Colon (tissue), 2 donors: ENCODE measurements around the gene C3orf70.

Experiments used
- FAIRE-seq: peaks from 2 replicates; lab custom pipeline; 2012; peaks lifted over from hg19 to GRCh38; lab: Jason Lieb, UNC
- donor health status: control.
- donor health status: control.

C3orf70 gene

DNA sequence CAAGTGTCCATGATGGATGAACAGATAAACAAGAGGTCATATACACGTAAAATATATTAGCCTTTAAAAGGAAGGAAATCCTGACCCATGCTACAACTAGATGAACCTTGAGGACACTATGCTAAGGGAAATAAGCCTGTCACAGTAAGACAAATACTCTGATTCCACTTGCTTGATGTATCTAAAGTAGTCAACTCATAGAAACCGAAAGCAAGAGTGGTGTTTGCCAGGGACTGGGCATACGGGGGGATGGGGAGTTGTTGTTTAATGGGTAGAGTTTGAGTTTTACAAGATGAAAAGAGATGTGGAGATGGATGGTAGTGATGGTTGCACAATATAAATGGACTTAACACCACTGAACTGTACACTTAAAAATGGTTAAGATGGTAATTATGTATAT lies 65.4 kb downstream of the C3orf70 start:
- FAIRE-seq, result no peak

DNA sequence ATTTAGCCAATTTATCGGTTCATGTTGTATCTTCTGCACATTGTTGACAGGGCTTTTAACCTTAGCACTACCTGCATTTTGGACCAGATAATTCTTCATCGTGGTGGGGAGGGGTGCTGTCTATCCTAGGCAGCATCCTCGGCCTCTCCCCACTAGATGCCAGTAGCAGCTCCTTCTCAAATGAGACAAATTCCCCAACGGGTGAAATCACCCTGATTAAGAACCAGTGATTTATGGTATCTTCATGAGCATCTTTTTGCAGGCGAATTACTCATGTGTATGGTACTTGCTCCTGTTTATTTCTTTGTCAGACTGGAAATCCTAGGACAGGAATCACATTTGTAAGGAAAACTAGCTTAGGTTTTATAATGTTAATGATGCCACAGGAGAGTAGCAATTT lies 68.0 kb downstream of the C3orf70 start:
- FAIRE-seq, result no peak

DNA sequence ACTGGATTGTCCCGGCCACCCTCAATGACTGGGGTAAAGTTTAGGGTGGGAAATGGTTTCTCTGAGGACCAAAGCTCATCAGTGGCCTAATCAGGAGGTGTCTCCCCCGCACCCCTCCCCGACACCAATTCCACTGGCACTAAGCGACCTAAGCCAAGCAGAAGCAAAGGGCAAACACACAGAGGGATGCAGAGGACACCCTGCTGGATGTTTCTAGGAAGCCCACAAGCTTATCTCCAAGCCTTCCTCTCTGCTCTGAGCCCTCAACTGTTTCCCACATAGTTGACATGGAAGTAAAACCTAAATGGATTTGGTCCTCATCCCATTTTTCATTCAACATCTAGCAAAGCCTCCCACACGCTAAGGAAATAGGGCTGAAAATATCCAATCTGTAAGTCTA lies 68.5 kb downstream of the C3orf70 start:
- FAIRE-seq, result no peak

DNA sequence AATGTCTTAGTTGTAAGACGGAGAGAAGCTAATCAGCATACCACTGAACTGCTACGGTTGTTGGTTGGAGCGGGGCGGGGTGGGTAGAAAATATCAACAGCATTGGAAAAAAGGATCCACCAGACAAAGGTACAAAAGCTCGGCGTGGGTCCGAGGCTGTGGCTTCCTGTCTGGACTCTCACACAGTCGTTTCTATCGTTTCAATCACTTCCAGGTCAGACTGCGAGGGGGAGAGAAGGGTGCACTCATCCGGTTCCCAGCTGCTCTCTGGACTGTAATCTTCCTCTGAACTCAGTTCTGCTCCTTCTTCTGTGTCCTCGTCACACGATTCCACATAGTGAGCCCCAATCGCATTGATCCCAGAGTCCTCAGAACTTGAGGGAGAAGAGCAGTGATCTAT lies 70.0 kb downstream of the C3orf70 start:
- no peak for FAIRE-seq

GRCh38 chr3:185082149-185082548 lies 70.7 kb downstream of the C3orf70 start:
- no peak for FAIRE-seq

- no peak for FAIRE-seq
These were observed 71.3 kb downstream of the C3orf70 start for GRCh38 chr3:185081521-185081920.

DNA sequence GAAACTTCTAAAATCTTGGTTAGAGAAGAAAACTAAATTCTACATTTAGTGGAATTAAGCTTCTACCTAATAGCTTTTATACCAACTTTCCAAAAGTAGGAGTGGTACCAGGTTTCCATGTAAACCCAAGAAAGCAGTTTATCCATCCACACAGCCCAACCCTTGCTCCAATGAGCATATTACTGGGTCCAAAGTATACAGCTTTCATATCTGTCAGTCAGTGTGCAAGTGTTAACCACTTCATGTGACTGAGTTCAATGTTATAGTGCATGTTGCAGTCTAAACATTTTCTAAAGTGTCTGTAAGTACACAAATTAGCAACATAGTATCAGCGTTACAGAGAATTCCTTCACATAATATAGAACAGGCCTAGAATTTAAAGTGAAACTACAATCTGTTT lies 73.2 kb downstream of the C3orf70 start:
- no peak for FAIRE-seq

DNA sequence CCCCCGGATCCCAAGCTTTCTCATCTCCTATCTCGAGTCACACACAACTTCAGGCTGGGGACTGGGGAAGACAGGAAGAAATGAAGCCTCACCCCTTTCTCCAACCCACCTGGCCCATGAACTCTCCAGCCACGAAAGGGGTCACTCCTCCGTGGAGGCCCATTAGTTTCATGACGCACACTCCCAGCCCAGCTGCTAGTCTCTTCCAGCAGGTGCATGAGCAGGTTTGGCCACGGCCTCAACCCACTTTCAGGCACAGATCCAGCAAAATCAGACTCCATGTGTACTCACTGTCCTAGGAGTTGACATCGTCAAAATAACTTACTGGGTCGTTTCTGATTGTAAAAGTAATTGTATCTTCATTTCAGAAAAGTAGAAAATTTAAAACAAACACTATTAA lies 76.6 kb downstream of the C3orf70 start:
- FAIRE-seq, result no peak

DNA sequence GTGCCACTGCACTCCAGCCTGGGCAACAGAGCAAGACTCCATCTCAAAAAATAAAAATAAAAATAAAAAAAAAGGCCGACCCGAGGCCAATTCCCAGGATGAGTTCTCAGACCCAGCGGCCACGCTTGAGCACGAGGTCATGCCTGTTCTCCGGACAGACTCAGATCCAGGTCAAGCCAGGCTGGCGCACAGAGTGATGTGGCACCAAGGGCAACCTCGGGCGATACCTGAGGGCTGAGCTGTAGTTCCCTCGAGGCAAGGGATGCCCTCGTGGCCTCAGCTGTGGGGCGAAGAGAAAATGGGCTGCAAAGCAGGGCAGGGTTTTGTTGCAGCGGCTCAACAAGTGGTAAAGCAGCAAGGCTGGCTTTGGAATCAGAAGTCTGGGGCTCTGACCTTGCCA lies 77.3 kb downstream of the C3orf70 start:
- no peak for FAIRE-seq

- no peak for FAIRE-seq
These were observed 81.5 kb downstream of the C3orf70 start for GRCh38 chr3:185071287-185071800.

GRCh38 chr3:185070491-185071286 lies 82.2 kb downstream of the C3orf70 start:
- no peak for FAIRE-seq

DNA sequence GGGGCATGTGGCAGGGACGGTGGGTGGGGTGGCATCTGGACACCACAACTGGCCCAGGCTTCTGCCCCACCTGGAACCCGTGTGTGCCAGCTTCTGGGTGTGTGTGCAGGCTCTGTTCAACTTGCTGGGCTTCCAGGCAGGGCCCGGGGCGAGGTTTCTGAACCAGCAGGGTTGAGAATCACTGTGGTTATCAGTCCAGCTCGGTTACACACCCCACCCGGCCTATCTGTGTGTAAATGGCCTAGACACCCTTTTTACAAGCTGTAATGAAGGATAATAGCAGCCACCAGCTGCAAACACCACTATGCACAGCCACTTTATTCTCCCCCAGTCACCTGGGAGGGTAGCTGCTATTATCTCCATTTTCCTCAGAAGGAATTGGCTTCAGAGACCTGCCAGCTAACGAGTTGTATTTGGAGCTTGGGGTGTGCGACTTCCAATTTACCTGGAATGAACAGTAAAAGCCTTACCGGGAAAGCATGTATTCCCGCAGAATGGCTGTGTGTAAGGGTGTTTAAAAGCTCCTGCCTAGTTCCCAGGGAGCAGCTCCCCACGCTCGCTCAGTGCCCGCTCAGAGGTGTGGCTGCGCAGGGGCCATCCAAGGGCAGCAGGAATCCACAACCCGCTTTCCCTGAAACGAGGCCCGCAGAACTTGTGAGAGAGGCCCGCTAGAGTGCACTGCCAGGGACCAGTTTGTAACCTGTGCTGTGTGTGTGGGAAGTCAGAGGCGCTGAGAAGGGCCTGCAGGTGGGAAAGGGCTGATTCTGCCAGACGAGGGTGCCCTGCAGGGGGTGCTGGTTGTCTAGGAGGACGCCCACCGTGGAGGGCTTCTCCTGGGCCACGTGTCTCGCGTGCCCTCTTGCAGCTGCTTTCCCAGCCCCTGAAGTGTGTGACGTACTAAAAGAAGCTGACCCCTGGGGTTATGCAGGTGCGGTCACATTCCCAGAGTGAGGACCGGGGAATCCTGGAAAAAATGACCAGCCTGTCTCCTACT lies 83.5 kb downstream of the C3orf70 start:
- FAIRE-seq, result no peak

DNA sequence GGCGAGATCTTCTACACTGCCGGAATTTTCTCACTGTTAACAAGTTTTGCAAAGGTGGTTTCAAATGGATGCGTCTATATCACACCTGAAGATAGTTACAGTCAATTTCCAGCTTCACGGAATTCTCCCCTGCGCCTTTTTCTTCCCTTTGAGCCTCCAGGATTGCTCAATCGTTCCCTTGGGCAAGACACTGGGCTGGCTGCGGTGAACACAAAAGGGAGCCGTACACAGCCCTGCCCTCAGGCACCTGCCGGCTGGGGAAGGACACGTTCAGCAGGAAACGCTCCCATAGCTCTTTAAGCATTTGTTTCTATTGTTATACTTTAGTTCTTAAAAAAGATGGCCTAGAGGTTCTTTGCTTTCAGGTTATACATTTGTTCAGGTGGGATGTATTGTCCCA lies 85.7 kb downstream of the C3orf70 start:
- no peak for FAIRE-seq

GRCh38 chr3:185066251-185066650 lies 86.6 kb downstream of the C3orf70 start:
- FAIRE-seq, result no peak

DNA sequence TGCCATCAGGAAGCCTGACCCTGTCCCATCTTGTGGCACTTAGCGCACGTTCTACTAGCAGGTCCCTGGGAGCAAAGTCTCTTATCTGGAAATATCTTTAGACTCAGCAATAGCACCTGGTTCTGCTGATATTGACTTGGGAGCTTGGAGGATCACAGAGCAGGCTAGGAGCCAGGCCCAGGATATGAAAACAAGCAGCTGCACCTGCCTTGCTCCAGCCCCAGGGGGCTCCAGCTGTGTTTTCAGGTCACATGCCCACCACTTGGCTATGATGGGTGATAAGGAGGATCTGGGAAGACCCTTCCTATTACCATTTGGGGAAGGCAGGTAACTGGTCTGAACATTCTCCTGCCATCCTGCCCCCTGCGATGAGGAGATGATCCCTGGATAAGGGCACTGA lies 87.8 kb downstream of the C3orf70 start:
- FAIRE-seq, result no peak

DNA sequence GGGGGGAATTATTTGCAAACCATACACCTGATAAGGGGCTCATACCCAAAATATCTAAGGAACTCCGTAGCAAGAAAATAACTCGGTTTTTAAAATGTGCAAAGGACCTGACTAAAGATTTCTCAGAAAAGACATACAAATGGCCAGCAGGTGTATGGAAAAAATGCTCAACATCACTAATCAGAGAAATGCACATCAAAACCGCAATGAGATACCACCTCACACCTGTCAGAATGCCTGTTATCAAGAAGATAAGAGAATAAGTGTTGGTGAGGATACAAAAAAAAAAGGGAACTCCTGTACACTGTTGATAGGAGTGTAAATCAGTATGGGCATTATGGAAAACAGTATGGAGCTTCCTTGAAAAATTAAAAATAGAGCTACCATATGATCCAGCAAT lies 89.4 kb downstream of the C3orf70 start:
- no peak for FAIRE-seq

DNA sequence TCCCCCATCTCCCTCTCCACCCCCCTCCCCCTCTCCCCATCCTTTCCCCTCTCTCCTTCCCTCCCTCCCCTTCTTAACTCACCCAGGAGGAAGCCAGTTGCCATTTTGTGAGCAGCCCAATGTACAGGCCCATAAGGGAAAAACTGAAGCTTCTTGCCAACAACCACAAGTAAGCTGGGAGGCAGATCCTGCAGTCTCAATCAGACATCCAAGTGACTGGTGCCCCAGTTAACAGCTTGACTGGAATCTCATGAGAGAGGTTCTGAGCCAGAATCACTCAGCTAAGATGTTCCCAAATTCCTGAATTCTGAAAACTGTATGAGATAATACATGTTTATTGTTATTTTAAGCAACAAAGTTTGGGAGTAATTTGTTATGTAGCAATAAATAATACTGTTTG lies 90.7 kb downstream of the C3orf70 start:
- FAIRE-seq, result no peak

GRCh38 chr3:185060655-185061054 lies 92.2 kb downstream of the C3orf70 start:
- FAIRE-seq, result no peak

DNA sequence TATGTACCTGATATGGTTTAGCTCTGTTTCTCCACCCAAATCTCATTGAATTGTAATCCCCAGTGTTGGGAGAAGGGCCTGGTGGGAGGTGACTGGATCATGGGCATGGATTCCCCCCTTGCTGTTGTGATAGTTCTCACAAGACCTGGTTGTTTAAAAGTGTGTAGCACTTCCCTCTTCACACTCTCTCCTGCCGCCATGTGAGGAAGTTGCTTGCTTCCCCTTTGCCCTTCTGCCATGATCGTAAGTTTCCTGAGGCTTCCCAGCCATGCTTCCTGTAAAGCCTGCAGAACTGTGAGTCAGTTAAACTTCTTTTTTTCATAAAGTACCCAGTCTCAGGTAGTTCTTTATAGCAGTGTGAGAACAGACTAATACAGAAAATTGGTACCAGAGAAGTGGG lies 93.1 kb downstream of the C3orf70 start:
- FAIRE-seq, result no peak

- FAIRE-seq, result no peak
These were observed 94.1 kb downstream of the C3orf70 start for GRCh38 chr3:185058796-185059195.

DNA sequence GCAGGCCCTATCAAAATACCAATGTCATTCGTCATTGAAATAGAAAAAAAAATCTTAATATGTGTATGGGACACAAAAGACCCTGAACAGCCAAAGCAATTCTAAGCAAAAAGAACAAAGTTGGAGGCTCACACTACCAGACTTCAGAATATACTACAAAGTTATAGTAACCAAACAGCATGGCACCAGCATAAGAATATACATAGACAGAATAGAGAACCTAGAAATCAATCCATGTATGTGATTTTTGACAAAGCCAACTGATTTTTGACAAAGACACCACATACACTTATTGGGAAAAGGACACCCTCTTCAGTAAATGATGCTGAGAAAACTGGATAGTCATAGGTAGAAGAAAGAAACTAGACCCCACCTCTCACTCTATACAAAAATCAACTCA lies 95.0 kb downstream of the C3orf70 start:
- no peak for FAIRE-seq

DNA sequence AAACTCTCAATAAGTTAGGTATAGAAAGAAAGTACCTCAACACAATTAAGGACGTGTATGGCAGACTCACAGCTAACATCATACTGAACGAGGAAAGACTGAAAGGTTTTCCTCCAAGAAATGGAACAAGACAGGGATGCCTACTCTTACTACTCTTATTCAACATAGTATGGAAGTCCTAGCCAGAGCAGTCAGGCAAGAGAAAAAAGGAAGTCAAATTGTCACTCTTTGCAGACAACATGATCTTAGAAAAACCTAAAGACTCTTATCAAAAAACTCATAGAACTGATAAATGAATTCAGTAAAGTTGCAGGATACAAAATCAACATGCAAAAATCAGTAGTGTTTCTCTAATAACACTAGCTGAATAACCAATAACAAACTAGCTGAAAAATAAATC lies 96.0 kb downstream of the C3orf70 start:
- FAIRE-seq, result no peak

GRCh38 chr3:185052631-185053030 lies 100.2 kb downstream of the C3orf70 start:
- no peak for FAIRE-seq
